Hepatic stellate cell (primary cell): ENCODE measurements around the gene THEM5.

Experiments used
- DNase-seq: peaks from one replicate; pipeline ENCODE4 v3.0.0; 2011; ENCODE audit warnings: low spot score

Gene THEM5

GRCh38 chr1:151839457-151840403, 13.8 kb downstream of the THEM5 start, which contains the start of gene C2CD4D:
Gene C2CD4D (minus strand): TSS chr1:151839820. CDS start chr1:151838989, 831 bp downstream.
- no peak for DNase-seq

GRCh38 chr1:151839082-151839412, 14.5 kb downstream of the THEM5 start:
- no peak for DNase-seq

GRCh38 chr1:151838222-151839081, 15.1 kb downstream of the THEM5 start:
- DNase-seq: peak; percentile 59

GRCh38 chr1:151837884-151838221, 15.7 kb downstream of the THEM5 start:
- DNase-seq: no peak

- DNase-seq: no peak
Measured at GRCh38 chr1:151837197-151837596, 16.3 kb downstream of the THEM5 start.

- no peak for DNase-seq
Measured at GRCh38 chr1:151835596-151835995, 17.9 kb downstream of the THEM5 start.

- DNase-seq: no peak
Measured at GRCh38 chr1:151834239-151834638, 19.3 kb downstream of the THEM5 start.

- no peak for DNase-seq
Measured at GRCh38 chr1:151833172-151833900, 20.2 kb downstream of the THEM5 start.

GRCh38 chr1:151832318-151832980, 21.1 kb downstream of the THEM5 start:
- no peak for DNase-seq

GRCh38 chr1:151831605-151832004, 21.9 kb downstream of the THEM5 start, which contains the start of gene RORC:
Gene RORC (minus strand): TSS chr1:151831802. CDS start chr1:151831764, 38 bp downstream.
- DNase-seq: no peak

GRCh38 chr1:151831256-151831591, 22.3 kb downstream of the THEM5 start:
- no peak for DNase-seq

- no peak for DNase-seq
Measured at GRCh38 chr1:151830055-151830454, 23.5 kb downstream of the THEM5 start.

- DNase-seq: no peak
Measured at GRCh38 chr1:151829352-151830046, 24.0 kb downstream of the THEM5 start.

- peak; percentile 55 for DNase-seq
Measured at GRCh38 chr1:151828921-151829320, 24.6 kb downstream of the THEM5 start.

- DNase-seq: no peak
Measured at GRCh38 chr1:151827853-151828252, 25.7 kb downstream of the THEM5 start.

GRCh38 chr1:151825751-151826660, 27.5 kb downstream of the THEM5 start:
- DNase-seq: no peak

- DNase-seq: no peak
Measured at GRCh38 chr1:151825204-151825603, 28.3 kb downstream of the THEM5 start.

- no peak for DNase-seq
Measured at GRCh38 chr1:151823175-151823574, 30.3 kb downstream of the THEM5 start.

GRCh38 chr1:151822404-151822803, 31.1 kb downstream of the THEM5 start:
- DNase-seq: no peak

GRCh38 chr1:151820940-151821339, 32.6 kb downstream of the THEM5 start:
- no peak for DNase-seq
